ENCODE measurements around the gene MDK. TPM values are rescaled to one million over a fixed set of nuclear protein-coding genes. Genes with fewer than 3 reads are reported as not detected.

MDK gene
- total RNA-seq, 2 donors from 2014 or later, result 644 to 1,502 TPM

DNA sequence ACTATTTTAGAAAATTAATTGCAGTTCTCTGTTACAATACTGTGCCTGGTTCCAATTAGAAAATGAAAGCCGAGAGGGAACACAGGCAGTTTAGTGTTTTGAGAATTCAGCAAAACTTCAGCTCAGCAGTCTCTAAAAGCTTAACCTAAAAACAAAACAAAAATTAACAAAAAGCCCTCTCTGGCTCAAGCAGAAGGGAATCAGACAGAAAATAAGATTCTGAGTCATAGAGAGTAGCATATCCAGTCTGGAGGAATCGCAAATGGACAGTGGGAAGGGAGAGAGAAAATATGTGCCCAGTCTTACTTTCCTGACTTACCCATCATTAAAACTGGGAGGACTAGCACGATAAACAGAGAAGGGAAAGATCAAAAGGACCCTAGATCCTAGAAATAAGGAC lies 48.2 kb downstream of the MDK start:
- no peaks in the 10 kb centered on the region for H3K9me3 ChIP-seq (ENCODE audit: control insufficient read depth, low read length)
- peaks cover 8% of the 10 kb centered on the region for H3K4me1 Mint-ChIP-seq
- peaks cover 69% of the 10 kb centered on the region for H3K36me3 ChIP-seq (ENCODE audit: control insufficient read depth, insufficient read depth, low read length)
- no peak overlapping the region for H3K4me3 Mint-ChIP-seq
- H3K27ac Mint-ChIP-seq, result no peak overlapping the region
- 97% methylated on average over 3 of the region's 3 CpGs; no CpG with 5 or more reads in 1 of the 2 experiments for WGBS, 2 experiments (ENCODE audit: insufficient coverage in 1 of 2, insufficient read length in 1 of 2)
- no peak overlapping the region for H3K9ac ChIP-seq (ENCODE audit: extremely low read depth, low read length, poor library complexity, severe bottlenecking)
- H3K27ac ChIP-seq (ENCODE audit: low read depth, low read length), result no peak overlapping the region
- peaks cover 64% of the 10 kb centered on the region for H3K36me3 Mint-ChIP-seq (ENCODE audit: low read depth)
- H3K27me3 Mint-ChIP-seq (ENCODE audit: insufficient read depth), result no peaks in the 10 kb centered on the region
- no peak for DNase-seq
- H3K27me3 ChIP-seq (ENCODE audit: control insufficient read depth, insufficient read depth, low read length, poor library complexity, severe bottlenecking), result no peaks in the 10 kb centered on the region
- H3K4me3 ChIP-seq (ENCODE audit: low read length), result no peak overlapping the region
- no peaks in the 10 kb centered on the region for H3K9me3 Mint-ChIP-seq
- TF ChIP-seq, protein P1, sequence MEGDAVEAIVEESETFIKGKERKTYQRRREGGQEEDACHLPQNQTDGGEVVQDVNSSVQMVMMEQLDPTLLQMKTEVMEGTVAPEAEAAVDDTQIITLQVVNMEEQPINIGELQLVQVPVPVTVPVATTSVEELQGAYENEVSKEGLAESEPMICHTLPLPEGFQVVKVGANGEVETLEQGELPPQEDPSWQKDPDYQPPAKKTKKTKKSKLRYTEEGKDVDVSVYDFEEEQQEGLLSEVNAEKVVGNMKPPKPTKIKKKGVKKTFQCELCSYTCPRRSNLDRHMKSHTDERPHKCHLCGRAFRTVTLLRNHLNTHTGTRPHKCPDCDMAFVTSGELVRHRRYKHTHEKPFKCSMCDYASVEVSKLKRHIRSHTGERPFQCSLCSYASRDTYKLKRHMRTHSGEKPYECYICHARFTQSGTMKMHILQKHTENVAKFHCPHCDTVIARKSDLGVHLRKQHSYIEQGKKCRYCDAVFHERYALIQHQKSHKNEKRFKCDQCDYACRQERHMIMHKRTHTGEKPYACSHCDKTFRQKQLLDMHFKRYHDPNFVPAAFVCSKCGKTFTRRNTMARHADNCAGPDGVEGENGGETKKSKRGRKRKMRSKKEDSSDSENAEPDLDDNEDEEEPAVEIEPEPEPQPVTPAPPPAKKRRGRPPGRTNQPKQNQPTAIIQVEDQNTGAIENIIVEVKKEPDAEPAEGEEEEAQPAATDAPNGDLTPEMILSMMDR (conservative IDR thresholded peaks at IDR 0.05), result no peak
- H3K4me1 ChIP-seq (ENCODE audit: control insufficient read depth, insufficient read depth, low read length), result no peaks in the 10 kb centered on the region

- H3K27me3 Mint-ChIP-seq (ENCODE audit: insufficient read depth), result no peaks in the 10 kb centered on the region
- H3K4me3 ChIP-seq (ENCODE audit: low read length), result no peak overlapping the region
- peaks cover 8% of the 10 kb centered on the region for H3K4me1 ChIP-seq (ENCODE audit: control insufficient read depth, insufficient read depth, low read length)
- no peaks in the 10 kb centered on the region for H3K9me3 ChIP-seq (ENCODE audit: control insufficient read depth, low read length)
- H3K36me3 ChIP-seq (ENCODE audit: control insufficient read depth, insufficient read depth, low read length), result peaks cover 74% of the 10 kb centered on the region
- H3K27ac Mint-ChIP-seq, result no peak overlapping the region
- H3K27me3 ChIP-seq (ENCODE audit: control insufficient read depth, insufficient read depth, low read length, poor library complexity, severe bottlenecking), result no peaks in the 10 kb centered on the region
- DNase-seq, result peak; percentile 28
- H3K36me3 Mint-ChIP-seq (ENCODE audit: low read depth), result peaks cover 62% of the 10 kb centered on the region
- no peak overlapping the region for H3K27ac ChIP-seq (ENCODE audit: low read depth, low read length)
- no peaks in the 10 kb centered on the region for H3K9me3 Mint-ChIP-seq
- TF ChIP-seq, protein P1 (conservative IDR thresholded peaks at IDR 0.05), result no peak
- no peak overlapping the region for H3K9ac ChIP-seq (ENCODE audit: extremely low read depth, low read length, poor library complexity, severe bottlenecking)
- no peak overlapping the region for H3K4me3 Mint-ChIP-seq
- H3K4me1 Mint-ChIP-seq, result peaks cover 23% of the 10 kb centered on the region
These were observed 49.7 kb downstream of the MDK start for GRCh38 chr11:46431211-46431610.

Small RNA genes within 50 kb of the gene (microRNA-seq; reads per million reads assigned to microRNA genes)
- gene MIR4688 (ENCODE audit: borderline microRNAs expressed), result 0.44 reads per million

Other genes starting within 250 kb of the MDK start
- gene CREB3L1, start 104.0 kb upstream of the MDK start, total RNA-seq, result 1 to 10 TPM; 8.8 to 9.9 TPM
- gene DGKZ, start 34.2 kb upstream of the MDK start, total RNA-seq, result 10 to 100 TPM; 49.6 to 57.3 TPM
- gene CHRM4, start 10.1 kb downstream of the MDK start, total RNA-seq, result under 1 TPM in 1 of 2 donors, not detected in 1; 0.46 TPM
- gene AMBRA1, start 212.4 kb downstream of the MDK start, total RNA-seq, result 10 to 100 TPM; 54.5 to 67.8 TPM
- gene HARBI1, start 235.6 kb downstream of the MDK start, total RNA-seq, result 1 to 10 TPM; 7.5 to 8.4 TPM
- gene ATG13, start 235.9 kb downstream of the MDK start, total RNA-seq, result 100 to 1,000 TPM in 1 of 2 donors, 10 to 100 TPM in 1; 96.4 to 130 TPM

Data from endodermal cell (in vitro differentiated cells).